Putamen (tissue), 1 donor: Measurements from ENCODE around the gene CPAMD8.
A peak's percentile ranks its signal among the peaks of the same experiment; 100 is the strongest.

Source experiments
- DNase-seq: peaks from one replicate; pipeline ENCODE4 v3.0.0-alpha.2; 2016; ENCODE audit warnings: low spot score

Gene CPAMD8

GRCh38 chr19:16917401-16917800, 109.2 kb downstream of the CPAMD8 start:
- no peak for DNase-seq

GRCh38 chr19:16915734-16916133, 110.9 kb downstream of the CPAMD8 start:
- DNase-seq, result no peak

- no peak for DNase-seq
Observed at GRCh38 chr19:16915135-16915534, 111.5 kb downstream of the CPAMD8 start.

- DNase-seq, result no peak
Observed at GRCh38 chr19:16914421-16914820, 112.2 kb downstream of the CPAMD8 start.

GRCh38 chr19:16912780-16913179, 113.8 kb downstream of the CPAMD8 start:
- no peak for DNase-seq

- DNase-seq, result no peak
Observed at GRCh38 chr19:16911046-16911445, 115.6 kb downstream of the CPAMD8 start.

- no peak for DNase-seq
Observed at GRCh38 chr19:16908759-16909158, 117.9 kb downstream of the CPAMD8 start.

GRCh38 chr19:16904599-16904998, 122.0 kb downstream of the CPAMD8 start:
- DNase-seq, result no peak

GRCh38 chr19:16903347-16903746, 123.3 kb downstream of the CPAMD8 start:
- no peak for DNase-seq

- DNase-seq, result no peak
Observed at GRCh38 chr19:16902545-16902944, 124.1 kb downstream of the CPAMD8 start.

GRCh38 chr19:16901491-16902175, 125.0 kb downstream of the CPAMD8 start:
- DNase-seq, result no peak

GRCh38 chr19:16899566-16900075, 127.0 kb downstream of the CPAMD8 start:
- DNase-seq, result no peak

- DNase-seq, result no peak
Observed at GRCh38 chr19:16898361-16899015, 128.1 kb downstream of the CPAMD8 start.

GRCh38 chr19:16897856-16898161, 128.8 kb downstream of the CPAMD8 start:
- DNase-seq, result no peak

- DNase-seq, result peak; percentile 39
Observed at GRCh38 chr19:16897029-16897855, 129.4 kb downstream of the CPAMD8 start.

- no peak for DNase-seq
Observed at GRCh38 chr19:16896146-16897028, 130.2 kb downstream of the CPAMD8 start.

GRCh38 chr19:16895467-16896145, 131.0 kb downstream of the CPAMD8 start:
- DNase-seq, result no peak

- no peak for DNase-seq
Observed at GRCh38 chr19:16894080-16894479, 132.5 kb downstream of the CPAMD8 start.

GRCh38 chr19:16893686-16893989, 133.0 kb downstream of the CPAMD8 start:
- DNase-seq, result no peak

- DNase-seq, result no peak
Observed at GRCh38 chr19:16892868-16893685, 133.5 kb downstream of the CPAMD8 start.

GRCh38 chr19:16892436-16892835, 134.2 kb downstream of the CPAMD8 start:
- DNase-seq, result no peak
